ENCODE results near the gene FOXL1.
"Not testable (repeated sequence)": the region's sequence is repeated elsewhere in the genome, so short reads cannot be mapped to it uniquely, and the experiment has no call there.

The FOXL1 gene

GRCh38 chr16:86579268-86580062 lies 1.1 kb downstream of the FOXL1 start:
- in situ Hi-C loops (cut with MboI; ENCODE audit: low sequenced_read_pairs), result no loop called here

GRCh38 chr16:86580063-86580790 lies 1.9 kb downstream of the FOXL1 start:
- in situ Hi-C loops (cut with MboI; ENCODE audit: low sequenced_read_pairs), result no loop called here

GRCh38 chr16:86580791-86581170 lies 2.4 kb downstream of the FOXL1 start:
- in situ Hi-C loops (cut with MboI; ENCODE audit: low sequenced_read_pairs), result no loop called here

- in situ Hi-C loops (cut with MboI; ENCODE audit: low sequenced_read_pairs), result no loop called here
These were observed 3.1 kb downstream of the FOXL1 start for GRCh38 chr16:86581458-86581857.

- in situ Hi-C loops (cut with MboI; ENCODE audit: low sequenced_read_pairs), result no loop called here
These were observed 5.8 kb downstream of the FOXL1 start for GRCh38 chr16:86584071-86584685.

- in situ Hi-C loops (cut with MboI; ENCODE audit: low sequenced_read_pairs), result no loop called here
These were observed 6.7 kb downstream of the FOXL1 start for GRCh38 chr16:86584726-86585721.

GRCh38 chr16:86585821-86586611 lies 7.7 kb downstream of the FOXL1 start:
- in situ Hi-C loops (cut with MboI; ENCODE audit: low sequenced_read_pairs), result no loop called here

- in situ Hi-C loops (cut with MboI; ENCODE audit: low sequenced_read_pairs), result no loop called here
These were observed 9.1 kb downstream of the FOXL1 start for GRCh38 chr16:86587487-86587886.

- in situ Hi-C loops (cut with MboI; ENCODE audit: low sequenced_read_pairs), result not testable (repeated sequence)
These were observed 9.6 kb downstream of the FOXL1 start for GRCh38 chr16:86587955-86588354.

- in situ Hi-C loops (cut with MboI; ENCODE audit: low sequenced_read_pairs), result no loop called here
These were observed 12.3 kb downstream of the FOXL1 start for GRCh38 chr16:86590501-86591144.

- in situ Hi-C loops (cut with MboI; ENCODE audit: low sequenced_read_pairs), result no loop called here
These were observed 12.9 kb downstream of the FOXL1 start for GRCh38 chr16:86591270-86591669.

GRCh38 chr16:86593913-86594620 lies 15.7 kb downstream of the FOXL1 start:
- in situ Hi-C loops (cut with MboI; ENCODE audit: low sequenced_read_pairs), result no loop called here

GRCh38 chr16:86594721-86595120 lies 16.4 kb downstream of the FOXL1 start:
- in situ Hi-C loops (cut with MboI; ENCODE audit: low sequenced_read_pairs), result no loop called here

GRCh38 chr16:86595983-86596605 lies 17.7 kb downstream of the FOXL1 start:
- in situ Hi-C loops (cut with MboI; ENCODE audit: low sequenced_read_pairs), result no loop called here

GRCh38 chr16:86597126-86597879 lies 19.0 kb downstream of the FOXL1 start:
- in situ Hi-C loops (cut with MboI; ENCODE audit: low sequenced_read_pairs), result no loop called here

GRCh38 chr16:86597880-86598606 lies 19.7 kb downstream of the FOXL1 start:
- in situ Hi-C loops (cut with MboI; ENCODE audit: low sequenced_read_pairs), result no loop called here
